DLD1 (cell line): ENCODE results near the gene ZBTB9.

ENCODE experiments used
- in situ Hi-C: cut with HindIII; loops from 2 replicates; pipeline ENCODE4 v1.10.0; 2017; ENCODE audit warnings: low sequenced_read_pairs

ZBTB9 gene

DNA sequence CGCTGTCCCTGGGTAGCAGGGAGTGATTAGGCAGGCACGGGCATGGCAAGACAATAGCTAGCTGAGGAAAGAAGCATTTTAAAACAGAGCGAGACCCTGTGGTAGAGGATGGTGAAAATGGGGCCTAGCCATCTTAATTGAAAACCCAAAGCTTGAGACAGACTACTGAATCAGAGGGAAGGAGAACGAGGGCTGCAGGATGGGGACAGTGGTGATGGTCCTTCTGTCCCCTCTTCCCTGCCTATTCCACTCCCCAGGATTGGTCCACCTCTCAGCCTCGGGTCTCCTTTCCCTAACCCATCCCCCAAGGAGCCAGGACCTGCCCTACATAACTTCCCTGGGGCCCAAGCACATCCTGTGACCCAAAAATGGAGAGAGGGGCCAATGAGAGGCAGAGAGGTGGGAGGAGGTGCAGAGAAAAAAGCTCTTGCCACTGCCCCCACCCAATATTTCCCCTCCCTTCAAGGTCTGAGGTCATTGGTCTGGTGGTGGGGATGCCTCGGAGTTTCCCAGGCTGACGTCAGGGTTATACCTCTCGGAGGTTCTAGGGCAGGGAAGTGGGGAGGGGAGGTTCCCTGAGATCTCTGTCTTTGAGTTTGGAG is 35.6 kb upstream of the ZBTB9 start:
- in situ Hi-C loops = no loop called here

DNA sequence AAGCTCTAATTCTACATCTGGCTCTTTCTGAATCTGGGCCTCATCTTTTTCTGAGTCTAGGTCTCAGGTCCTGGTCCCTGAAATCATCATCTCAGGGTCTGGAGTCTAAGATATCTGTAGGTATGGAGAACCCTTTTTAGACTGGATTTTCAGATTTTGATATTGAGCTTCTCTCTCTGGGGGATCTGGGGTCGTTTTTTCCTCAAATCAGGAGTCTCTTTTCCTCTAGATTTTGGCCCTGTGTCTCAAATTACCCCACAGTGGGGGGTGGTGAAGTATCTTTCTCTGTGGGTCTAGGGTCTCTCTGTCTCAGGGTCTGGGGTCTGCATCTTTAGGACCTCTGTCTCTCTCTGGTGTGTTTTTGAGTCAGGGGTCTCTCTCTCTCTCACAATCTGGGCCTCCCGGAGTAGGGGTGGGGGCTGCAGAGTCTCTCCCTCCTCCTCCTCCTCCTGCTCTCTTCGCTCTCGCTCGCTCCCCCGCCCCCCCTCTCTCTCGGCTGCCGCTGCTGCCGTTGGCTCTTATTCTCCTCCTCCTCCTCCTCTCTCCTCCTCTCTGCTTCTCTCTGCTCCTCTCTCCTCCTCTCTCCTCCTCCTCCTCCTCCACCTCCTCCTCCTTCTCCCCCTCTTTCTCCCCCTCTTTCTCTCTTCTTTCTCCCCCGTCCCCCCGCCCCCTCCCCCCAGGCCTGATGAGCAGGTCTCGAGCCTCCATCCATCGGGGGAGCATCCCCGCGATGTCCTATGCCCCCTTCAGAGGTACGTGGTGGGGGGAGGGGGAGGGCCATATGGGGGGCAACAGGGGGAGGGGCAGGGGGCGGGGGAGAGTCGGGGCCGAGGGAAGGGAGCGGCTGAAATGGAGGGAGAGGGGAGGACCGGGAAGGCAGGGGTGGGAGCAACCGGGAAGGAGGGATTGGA is 34.5 kb upstream of the ZBTB9 start, which contains the start of gene SYNGAP1:
TSS of gene SYNGAP1 (plus strand) at position 486 of the 911 bp plus-strand sequence. CDS start at position 686, 200 bp downstream.
- in situ Hi-C loops = no loop called here

DNA sequence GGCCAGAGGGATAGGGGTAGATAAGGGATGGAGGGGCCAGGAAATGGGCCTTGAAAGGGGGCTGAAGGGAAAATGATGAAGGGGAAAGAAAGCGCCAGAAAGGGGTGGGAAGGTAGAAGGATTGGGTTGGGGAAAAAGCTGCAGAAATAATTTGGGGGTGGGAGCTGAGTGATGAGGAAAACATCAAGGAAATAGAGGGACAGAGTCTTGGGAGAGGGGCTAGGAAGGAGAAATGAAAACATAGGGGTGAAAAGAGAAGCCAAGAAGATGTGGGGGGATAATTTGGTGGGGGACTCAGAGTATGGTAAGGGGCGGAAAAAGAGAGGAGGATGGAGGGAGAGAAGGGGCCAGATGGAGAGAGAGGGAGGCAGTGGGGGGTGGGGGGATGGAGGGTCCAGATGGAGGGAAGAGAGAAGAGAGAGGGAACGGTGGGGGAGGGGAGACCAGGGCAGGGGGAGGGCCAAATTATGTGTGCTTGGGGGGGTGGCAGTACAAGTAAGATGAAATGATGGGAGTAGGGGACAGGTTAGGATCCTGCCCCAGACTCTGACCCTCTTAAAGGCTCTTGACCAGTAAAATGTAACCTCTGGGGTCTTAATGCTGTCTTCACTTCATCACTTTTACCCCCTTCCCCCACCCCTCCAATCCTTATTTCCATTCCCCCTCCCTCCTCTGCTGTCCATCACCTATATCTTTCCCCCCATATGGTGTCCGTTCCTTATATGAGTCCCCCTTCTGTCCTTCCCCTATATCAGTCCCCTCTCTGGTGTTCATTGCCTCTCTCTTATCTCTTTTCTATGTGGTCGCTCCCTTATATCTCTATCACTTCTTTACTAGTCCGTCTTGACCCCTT is 33.7 kb upstream of the ZBTB9 start:
- in situ Hi-C loops = no loop called here

DNA sequence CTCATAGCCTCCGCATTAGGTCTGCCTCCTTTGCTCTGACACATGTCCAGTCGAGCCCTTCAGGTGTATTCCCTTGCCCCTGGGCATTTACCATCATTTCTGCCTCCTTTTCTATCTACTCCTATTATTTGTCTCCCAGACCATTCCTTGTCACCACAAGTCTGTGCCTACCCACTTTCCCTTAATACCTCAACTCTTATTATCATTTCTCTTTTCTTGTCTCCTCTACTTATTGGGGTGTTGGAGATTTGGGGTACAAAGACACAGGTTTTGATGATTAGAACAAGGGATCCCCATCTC is 33.1 kb upstream of the ZBTB9 start:
- in situ Hi-C loops = no loop called here

- in situ Hi-C loops = no loop called here
These were observed 30.6 kb upstream of the ZBTB9 start for GRCh38 chr6:33423777-33424176.

DNA sequence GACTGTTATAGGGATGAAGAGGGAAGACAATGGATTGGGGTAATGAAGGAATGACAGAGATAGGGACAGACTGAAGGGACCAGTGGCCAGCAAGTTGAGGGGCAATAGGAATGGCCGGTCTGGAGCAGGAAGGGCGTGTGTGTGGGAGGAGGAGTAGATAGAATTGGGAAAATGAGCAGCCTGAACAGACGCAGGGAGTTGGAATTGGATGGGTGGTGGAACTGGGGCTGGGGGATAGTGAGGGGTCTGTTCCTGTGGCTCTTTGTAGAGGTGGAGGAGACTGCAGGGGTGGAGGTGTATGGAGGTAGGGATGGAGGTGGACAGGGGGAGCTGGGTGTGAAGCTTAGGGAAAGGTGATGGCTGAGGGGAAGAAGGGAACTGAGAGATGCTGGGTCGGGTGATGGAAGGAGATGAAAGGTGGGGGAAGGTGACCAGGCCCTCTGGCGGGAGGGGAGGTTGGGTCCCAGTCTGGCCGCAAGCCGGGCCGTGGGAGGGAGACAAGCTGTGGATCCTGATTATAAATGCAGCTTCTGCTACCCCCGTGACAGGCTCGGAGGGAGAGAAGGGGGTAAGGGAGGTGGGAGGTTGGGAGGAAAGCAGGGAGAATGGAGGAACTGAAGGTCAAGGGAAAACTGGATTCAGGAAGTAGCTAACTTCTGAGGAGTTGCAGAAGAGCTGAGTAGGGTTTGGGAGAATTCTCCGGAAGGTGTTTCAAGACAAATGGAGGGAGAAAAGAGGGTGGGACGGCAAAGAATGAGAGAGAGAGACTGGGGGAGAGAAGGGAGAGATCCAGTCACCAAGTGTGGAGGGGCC is 29.3 kb upstream of the ZBTB9 start:
- in situ Hi-C loops = no loop called here

DNA sequence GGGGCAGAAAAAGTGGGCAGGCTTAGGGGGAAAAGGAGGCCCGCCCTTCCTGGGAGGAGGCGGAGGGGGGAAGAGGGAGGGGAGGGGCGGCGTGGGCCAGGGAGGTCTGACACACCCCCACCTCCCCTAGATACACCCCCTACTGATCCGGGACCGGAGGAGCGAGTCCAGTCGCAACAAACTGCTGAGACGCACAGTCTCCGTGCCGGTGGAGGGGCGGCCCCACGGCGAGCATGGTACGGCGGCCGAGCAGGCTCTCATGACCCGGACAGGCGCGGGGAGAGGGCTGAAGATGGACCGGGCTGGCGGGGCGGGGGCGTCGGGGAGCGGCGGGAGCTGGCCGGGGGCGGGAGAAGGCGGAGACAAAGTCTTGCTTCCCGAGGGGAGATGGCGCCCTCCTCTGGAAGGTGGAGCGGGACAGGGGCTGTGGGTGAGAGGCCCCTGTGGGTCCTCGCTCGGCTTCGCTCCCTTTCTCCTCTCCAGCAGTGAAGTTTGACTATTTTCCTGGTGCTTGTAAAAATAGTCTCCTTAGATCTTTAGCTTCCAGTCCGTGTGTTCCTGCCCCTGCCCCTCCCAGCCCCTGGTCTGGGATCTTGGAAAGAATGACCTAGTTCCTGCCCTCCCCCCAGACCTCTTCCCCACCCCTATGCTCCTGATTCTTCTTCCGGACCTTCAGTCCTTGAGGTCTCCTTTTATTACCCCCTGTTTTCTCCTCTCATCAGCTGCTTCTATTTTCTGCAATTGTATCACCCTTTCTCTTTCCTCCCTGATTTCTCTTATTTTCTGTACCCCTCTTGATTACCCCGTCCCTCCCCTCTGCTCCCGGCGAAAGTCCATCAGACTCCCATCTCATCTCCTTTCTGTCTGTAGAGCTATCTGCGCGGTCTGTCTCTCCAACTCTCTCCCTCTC is 28.5 kb upstream of the ZBTB9 start:
- in situ Hi-C loops = no loop called here

- in situ Hi-C loops = no loop called here
These were observed 27.5 kb upstream of the ZBTB9 start for GRCh38 chr6:33426590-33427511.

GRCh38 chr6:33427585-33428223 is 26.7 kb upstream of the ZBTB9 start:
- in situ Hi-C loops = no loop called here

DNA sequence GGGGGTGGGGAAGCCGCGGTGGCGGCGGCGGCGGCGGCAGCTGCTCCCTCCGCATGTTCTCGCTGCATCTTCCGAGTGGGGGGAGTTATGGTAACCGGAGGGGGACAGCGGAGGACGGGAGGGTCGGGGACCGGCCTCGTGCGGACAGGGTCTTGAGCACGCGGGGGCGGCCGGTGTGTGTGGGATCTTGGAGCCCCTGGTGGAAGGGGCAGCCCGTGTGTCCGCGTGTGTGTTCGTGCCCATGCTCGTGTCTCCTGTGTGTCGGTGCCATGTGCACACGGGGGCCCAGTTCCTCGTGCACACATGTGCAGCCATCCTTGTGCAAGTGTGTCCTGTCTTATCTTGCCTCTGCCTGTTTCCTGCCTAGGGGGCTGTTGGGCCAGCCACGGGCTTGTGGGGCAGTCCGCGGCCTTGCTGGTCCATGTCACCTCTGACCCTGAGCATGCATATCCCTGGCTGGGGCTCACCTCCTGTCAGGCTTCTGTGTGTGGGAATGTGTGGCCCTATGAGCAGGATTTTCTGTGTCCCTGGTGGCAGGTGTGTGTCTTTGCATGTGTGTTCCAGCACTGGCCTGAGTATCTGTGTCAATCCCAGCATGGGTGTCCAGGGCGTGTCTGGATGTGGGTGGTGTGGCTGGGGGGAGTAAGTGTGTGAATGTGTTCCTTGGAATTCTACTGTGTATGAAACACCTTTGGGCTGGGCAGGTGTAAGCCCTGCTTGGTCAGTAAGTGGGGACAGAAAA is 26.0 kb upstream of the ZBTB9 start:
- in situ Hi-C loops = no loop called here

GRCh38 chr6:33428966-33429749 is 25.2 kb upstream of the ZBTB9 start:
- in situ Hi-C loops = no loop called here

GRCh38 chr6:33429750-33430052 is 24.7 kb upstream of the ZBTB9 start:
- in situ Hi-C loops = no loop called here

- in situ Hi-C loops = no loop called here
These were observed 24.0 kb upstream of the ZBTB9 start for GRCh38 chr6:33430334-33430733.

DNA sequence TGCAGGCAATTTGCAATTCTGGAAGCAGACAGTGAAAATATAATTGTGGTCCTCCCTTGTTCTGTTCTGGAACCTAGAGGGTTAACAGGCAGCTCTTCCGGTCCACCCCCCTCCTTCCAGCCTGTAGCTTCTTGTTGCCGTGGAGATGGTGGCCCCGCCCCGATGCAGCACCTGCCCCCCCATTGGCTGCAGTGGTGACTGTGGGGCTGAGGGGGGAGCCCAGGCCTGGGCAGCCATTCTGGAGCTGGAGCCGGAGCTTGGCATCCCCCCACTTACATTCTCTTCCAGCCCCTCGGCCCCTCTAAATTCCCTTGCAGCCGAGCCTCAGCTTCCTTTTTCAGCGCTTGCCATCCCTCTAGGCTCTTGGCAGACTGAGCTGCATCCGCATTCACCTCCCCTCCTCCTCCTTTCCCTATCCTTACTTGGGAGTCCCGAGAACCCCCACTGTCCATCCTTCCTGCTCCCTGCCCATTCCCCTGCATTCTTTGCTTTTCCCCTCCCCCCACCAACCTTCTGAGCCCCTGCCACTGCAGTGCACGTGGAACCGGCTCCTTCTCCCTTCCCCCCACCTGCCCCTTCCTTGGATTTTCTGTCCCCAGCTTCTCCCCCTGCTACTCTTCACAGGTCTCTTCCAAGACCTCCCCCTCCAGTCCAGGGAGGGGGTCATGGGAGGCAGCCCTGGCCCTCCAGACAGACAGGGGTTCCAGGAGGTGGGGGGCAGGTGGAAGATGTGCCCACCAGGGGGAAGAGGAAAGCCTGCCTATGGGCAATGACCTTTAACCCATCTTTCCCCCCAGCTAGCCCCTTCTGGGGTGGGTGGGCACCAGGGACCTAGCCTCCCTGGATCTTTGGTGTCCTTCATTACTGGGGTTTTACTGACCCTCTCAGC is 23.1 kb upstream of the ZBTB9 start:
- in situ Hi-C loops = no loop called here

GRCh38 chr6:33431880-33432541 is 22.4 kb upstream of the ZBTB9 start:
- in situ Hi-C loops = no loop called here
